NCI-H1436 treated with DMSO at 0.1 percent for 48 hours (cell line): ENCODE data around the gene TBCD.

Experiments
- DNase-seq: peaks from one replicate; lab custom pipeline; 2025; lab: John Stamatoyannopoulos, UW

Gene TBCD

GRCh38 chr17:82791532-82791931, 39.7 kb downstream of the TBCD start:
- no peak for DNase-seq

GRCh38 chr17:82793974-82794630, 42.2 kb downstream of the TBCD start:
- no peak for DNase-seq

- DNase-seq, result no peak
Observed at GRCh38 chr17:82794781-82795482, 43.1 kb downstream of the TBCD start.

DNA sequence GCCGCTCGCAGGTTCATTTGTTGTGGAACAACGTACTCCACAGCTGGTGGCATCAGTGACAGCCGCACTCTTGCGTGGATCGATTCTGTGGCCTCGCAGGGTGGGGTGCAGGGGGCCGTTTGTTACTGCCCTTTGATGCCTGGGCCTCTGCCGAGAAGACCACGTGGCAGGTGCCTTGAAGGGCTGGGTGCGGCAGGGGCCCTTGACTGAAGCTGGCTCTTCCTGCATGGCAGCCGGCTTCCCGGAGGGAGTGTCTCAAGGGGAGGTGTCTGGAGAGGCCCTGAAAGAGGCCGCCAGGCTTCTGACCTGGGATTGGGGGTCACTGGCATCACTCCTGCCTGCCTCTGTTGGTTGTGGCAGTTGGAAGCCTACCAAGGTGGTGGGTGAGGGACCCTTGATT, 43.8 kb downstream of the TBCD start:
- DNase-seq, result no peak

GRCh38 chr17:82797061-82797460, 45.2 kb downstream of the TBCD start:
- DNase-seq, result no peak

- DNase-seq, result no peak
Observed at GRCh38 chr17:82798752-82799151, 46.9 kb downstream of the TBCD start.

DNA sequence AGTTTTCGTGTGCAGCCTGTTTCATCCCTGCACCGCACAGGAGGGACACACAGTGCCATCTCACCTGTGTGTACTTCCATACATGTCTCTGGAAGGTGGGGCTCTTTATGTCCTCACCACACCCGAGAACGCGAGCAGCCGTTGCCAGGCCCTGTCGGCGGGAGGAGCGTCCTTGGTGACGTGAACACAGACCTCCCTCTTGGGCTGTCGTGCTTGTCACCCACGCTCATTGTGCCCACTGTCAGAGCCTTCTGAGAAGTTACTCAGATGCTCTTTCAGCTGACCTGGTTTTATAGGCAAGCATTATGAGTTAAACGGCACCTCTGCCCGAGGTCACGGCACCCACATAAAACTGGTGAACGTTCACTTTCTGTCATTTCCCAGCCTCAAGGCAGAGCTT, 47.7 kb downstream of the TBCD start:
- DNase-seq, result no peak

DNA sequence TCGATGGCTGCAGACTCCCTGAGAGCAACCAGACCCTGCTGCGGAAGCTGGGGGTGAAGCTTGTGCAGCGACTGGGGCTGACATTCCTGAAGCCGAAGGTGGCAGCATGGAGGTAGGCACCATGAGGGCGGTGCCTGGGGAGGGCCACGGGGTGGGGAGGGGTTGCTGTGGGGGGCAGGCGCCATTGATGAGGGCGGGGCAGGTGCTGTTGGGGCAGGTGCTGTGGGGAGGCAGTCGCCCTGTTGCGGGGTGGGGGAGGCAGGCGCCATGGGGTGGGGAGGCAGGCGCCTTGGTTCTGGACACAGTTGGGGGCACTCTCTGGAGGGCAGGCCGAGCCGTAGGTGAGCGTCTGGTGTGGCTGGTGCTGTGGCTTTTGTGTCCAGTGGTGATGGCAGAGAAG, 49.0 kb downstream of the TBCD start:
- no peak for DNase-seq

GRCh38 chr17:82801377-82801970, 49.6 kb downstream of the TBCD start:
- no peak for DNase-seq

GRCh38 chr17:82802075-82802780, 50.4 kb downstream of the TBCD start:
- no peak for DNase-seq

DNA sequence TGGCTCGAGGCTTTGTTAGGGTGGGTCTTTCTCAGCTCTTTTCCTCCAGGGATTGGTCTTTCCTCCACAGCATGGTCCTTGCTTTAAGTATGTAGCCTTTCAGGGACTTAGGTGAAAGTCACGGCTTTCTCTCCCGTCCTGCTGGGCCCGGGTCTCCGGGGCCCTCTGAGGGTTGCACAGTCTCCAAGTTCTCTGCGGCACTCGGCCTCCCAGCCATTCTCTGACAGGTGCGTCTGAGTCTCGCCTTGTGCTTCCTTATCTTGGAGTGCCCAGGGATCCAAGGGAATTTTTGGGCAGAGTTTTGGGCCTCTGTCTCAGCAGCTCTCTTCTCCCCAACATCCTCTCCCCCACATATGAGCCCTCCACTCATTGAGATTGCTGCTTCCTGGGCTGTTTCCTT, 51.3 kb downstream of the TBCD start:
- DNase-seq, result no peak

- DNase-seq, result no peak
Observed at GRCh38 chr17:82803606-82804005, 51.7 kb downstream of the TBCD start.

DNA sequence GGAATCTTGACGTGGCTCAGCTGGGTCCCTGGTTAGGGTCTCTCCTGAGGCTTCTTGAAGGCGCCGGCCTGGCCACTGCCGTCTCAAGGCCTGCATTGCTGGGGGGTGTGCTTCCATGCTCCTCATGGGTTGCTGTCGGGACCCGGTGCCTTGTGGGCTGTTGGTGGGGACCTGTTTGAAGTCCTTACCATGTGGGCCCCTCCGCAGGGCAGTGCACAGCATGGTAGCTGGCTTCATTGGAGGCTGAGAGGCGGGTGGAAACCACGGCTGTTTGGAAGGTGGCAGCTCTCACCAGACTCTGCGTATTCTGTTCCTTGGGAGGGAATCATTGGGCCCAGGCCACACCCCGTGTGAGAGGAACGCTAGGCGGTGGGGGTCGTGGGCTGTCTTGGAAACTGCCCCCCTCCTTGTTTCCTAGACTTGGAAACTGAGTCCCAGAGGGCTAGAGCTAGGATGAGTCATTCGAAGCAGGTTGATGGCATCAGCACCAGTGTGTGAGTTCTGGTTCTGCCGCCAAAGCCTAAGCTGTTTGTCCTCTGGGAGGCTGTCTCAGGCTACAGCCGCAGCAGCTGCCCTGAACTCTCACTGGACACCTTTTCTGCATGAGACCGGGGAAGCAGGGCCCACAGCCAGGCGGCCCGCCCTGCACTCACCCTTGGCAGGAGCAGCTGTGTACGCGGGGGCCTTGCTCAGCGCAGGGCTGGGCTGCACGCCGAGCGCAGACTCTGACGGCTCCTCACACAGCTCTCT, 52.8 kb downstream of the TBCD start:
- DNase-seq, result no peak

- no peak for DNase-seq
Observed at GRCh38 chr17:82805254-82805653, 53.4 kb downstream of the TBCD start.

DNA sequence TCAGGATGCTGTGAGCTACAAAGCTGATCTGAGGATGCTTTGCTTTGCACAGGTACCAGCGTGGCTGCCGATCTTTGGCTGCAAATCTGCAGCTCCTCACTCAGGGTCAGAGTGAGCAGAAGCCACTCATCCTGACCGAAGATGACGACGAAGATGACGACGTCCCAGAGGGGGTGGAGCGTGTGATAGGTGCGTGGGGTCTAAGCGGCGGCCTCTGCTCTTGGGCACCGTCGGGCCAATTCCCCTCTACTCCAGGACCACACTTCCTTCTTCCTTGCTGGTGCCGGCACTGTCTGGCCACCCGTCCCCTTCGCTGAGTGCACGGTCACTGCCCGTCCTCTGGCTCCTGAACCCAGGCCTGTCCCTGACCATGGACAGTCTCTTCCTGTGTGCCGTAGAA, 54.0 kb downstream of the TBCD start:
- no peak for DNase-seq

- DNase-seq, result no peak
Observed at GRCh38 chr17:82806645-82807044, 54.8 kb downstream of the TBCD start.

DNA sequence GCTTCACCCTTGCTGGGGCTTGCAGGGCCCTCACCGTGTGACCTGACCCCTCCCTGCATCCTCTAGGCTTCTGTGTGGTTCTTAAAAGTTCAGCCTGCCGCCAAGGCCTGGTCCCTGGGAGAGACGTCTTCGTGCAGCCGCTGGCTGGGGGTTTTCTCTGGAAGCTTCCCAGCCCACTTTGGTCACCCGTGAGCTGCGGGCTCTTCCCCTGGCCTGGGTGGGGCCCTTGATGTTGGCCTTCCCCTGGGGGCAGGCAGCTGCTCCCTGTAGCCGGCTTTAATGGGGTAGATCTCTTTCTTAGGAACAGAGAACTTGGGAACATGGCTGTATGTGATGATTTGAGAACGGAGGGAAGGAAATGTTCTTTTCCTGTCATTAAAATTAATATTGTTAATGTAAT, 55.2 kb downstream of the TBCD start:
- DNase-seq, result no peak

GRCh38 chr17:82807562-82807961, 55.7 kb downstream of the TBCD start:
- DNase-seq, result no peak

DNA sequence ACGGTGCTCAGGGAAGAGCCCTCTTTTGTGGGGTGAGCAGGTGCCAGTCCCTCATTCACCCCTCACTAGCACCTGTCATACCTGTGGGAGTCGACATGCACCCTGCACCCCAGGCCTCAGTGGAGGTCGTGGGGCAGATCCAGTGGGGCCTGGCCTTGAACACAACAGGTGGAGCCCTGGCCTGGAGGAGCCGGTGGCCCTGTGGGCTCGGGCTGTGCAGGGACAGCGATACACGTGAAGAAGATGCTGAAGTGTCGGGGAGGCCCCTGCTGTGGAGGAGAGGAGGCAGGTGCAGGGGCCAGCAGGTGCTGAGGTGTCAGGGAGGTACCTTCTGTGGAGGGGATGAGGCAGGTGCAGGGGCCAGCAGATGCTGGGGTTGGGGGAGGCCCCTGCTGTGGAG, 56.1 kb downstream of the TBCD start:
- no peak for DNase-seq

- no peak for DNase-seq
Observed at GRCh38 chr17:82808921-82809905, 57.3 kb downstream of the TBCD start.
